ENCODE data around the gene DCST2.

DCST2 gene

DNA sequence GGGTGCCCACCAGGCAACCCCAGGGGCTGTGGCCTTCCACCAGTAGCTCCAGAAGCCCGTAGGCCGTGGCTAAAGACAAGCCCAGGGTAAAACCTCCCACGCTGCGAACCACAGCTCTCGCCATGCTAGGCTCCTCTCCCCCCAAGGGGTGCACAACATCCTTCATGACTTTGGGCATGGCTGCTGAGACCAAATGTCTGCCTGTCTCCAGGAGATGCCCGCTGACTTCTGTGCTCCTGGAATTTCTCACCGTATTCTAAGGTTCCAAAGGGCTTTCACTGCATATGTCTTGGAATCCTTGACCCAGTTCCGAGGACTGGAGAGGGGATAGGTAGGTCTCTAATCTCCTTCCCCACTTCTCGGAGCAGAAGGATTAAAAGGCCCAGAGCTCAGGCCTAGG lies at the start of gene DCST2, which contains the start of gene DCST1:
DCST2 (minus strand) TSS at position 258 of the 400 bp plus-strand sequence; CDS start at position 178, 80 bp downstream.
DCST1 (plus strand) TSS at position 301 of the 400 bp plus-strand sequence. CDS start 213 bp downstream, outside the sequence.
- no peak for DNase-seq (ENCODE audit: low read depth in 3 of 3)

DNA sequence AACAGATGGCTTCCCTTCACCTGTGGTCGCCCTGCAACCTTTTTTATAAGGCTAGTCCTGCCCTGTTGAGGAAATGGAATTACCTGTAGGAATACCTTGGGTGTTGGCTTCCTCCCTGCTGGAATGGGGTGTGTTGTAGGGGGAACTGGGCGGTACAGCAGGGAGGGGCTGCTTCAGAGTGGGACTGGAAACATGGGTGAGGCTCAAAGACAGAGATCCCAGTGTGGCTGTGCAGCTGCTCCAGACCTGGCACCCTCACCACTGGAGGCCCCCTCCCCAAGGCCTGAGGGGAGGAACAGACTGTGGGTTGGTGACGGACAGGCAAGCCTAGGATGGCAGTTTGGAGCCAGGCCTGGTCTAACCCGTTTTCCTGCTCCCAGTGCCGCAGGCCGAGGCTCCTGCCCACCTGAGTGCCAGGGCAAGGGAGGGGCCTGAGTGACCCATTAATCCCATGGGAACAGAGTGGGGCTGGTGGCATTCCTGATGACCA lies 49.5 kb upstream of the DCST2 start:
- DNase-seq (ENCODE audit: low read depth in 3 of 3) = no peak

DNA sequence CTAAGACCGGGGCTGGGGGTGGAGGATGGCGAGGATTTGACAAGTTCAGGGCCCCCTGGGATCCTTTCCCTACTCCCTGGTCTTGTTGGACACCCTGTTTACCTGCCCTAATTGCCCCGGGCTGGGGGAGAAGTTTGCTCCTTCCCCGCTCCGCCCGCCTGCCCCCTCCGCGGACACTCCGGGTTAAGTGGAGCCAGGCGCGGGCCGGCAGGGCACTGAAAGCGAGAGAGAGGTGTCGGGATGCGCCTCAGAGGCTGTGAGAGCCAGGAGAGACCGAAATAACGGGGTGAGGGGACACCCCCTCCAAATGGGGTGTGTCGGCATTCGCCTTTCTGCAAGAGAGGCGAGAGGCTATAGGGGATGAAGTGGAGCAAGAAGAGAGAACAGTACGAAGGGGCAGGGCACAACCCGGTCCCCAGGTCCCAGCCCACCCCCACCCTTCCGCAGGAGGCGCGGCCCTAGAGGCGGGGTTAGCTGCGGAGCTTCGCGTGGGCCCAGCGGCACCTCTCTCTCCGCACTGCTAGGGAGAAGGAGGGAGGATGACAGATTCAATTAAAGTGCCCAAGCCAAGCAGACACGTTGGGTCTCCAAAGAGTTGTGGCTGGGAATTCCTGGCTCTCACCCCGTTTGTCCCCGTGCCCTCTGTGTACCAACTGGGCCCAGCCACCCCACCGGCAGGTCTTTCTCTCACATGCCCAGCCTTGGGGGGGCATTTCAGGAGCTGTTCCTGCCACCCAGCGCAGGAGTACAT lies 48.9 kb upstream of the DCST2 start:
- DNase-seq (ENCODE audit: low read depth in 3 of 3) = no peak

DNA sequence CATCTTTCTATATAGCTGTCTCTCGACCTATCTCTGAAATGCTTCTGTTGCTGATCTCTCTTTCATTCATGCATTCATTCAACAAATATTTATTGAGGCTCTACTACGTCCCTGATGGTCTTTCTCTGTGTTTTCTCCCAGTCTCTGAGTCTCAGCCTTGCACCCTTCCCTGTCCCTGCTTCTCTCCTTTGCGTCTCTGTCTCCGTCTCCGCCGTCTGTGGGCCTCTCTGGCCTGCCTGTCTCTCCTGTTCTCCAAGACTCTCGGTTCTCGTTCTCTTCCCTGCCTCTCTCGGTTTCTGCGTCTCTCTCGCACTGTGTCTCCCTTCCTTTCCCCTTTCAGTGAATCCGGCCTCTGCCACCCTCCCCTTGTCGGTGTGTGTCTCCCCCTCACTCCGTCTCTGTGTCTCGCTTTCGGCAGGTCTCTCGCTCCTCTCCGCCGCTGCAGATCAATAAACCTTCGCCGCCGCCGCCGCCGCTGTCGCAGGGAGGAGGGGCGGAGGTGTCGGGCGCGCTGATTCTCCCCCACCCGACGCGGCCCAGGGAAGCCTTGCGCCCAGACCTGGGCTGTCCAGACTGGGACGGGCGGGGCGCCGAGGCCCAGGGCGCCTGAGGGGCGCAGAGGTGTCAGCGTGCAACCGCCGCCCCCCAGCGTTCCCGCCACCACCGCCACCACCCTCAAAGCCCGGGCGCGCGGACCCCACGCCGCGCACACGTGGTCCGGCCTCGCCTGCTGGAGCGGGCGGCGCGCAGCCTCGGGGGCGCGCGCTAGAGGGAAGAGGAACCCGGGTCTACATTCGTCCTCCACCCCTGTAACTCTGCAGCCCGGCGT lies 48.1 kb upstream of the DCST2 start:
- DNase-seq (ENCODE audit: low read depth in 3 of 3) = no peak

DNA sequence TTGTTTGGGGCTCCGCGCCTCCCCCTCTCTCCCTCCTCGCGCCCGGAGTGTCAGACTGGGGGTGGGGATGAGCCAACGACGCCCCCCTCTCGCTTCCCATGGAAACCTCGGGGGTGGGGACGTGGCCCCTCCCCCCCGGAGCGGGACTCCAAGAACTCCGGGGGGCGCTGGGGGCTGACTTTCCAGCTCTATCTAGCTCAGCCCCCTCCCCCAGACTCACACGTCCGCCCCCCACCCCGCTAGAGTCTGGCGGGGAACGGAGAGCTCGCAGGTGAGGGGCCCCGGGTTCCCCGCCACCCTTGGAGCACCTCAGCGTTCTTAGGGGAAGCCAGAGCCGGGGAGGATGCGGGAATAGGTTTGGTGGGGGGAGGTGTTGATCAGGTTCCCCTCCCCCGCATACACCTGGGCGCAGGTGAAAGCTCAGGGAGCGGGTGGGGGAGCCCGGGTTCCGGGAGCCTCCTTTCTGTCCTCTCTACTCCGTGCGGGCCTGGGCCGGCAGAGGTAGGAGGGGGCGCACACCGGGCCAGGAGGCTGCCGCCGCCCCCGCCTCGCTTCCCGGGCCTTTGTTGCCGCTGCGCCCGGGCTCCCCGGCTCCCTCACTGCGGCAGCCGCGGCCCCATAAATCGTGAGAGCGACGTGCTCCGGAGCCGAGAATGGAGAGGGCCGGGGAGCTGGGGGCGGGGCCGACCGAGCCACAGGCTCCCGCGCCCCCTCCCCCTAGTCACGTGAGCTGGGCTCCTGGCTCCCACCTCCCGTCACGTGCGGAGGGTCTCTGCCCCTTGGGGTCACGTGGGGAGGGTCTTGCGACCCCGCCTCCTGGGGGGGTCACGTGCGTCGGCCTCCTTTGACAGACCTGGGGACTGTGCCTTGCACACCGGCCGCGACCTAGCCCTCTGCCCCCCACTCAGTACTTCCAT lies 47.0 kb upstream of the DCST2 start:
- no peak for DNase-seq (ENCODE audit: low read depth in 3 of 3)

DNA sequence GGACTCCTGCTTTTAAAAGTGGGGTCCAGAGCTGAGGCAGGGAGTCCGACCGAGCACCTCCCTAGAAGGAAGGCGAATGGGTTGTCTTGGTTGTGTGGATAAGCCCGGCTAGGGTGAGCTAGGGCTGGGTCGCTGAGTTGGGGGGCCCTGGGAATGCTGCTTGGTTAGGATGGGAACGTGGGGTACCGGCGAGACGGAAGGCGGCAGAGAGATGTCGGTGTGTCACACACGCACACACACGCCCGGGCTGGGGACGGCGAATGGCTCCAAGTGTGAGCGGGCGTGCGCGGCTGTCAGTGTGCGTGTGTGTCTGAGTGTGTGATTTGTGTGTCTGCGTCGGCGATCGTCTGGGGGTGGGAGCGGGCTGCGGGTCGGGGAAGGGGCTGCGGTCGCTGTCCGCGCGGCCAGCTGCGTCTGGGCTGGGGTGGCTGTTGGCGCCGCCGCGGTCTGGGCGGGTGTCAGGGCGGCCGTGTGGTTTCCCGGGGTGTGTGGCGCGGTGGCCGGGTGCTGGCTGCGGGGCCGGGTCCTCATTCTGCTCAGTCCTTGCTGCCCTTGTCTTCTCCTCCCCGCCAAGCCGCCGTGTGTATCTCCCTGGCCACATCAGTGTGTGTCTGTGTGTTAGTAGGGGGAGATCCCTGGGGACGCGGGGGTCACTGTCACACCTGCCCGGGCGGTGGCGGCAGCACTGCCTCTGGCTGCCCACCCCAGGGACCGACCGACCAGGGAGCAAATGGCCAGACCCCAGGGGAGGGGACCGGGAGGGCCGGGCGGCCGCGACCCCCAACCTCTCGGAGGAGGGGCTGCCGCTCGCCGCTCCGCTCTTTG lies 46.1 kb upstream of the DCST2 start:
- no peak for DNase-seq (ENCODE audit: low read depth in 3 of 3)

DNA sequence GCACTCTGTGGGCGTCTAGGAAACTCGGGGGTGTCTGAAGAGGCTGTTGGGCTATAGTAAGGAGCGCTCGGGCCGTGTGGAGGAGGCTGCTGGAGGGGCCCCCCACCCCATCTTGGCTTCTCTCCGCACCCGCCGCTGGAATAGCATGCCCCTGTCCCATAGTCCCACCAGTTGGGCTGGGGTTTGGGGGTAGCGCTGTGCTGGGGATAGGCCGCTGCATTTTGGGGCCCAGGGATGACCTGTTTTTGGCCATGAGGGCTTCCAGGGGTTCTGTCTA lies 45.6 kb upstream of the DCST2 start:
- no peak for DNase-seq (ENCODE audit: low read depth in 3 of 3)

DNA sequence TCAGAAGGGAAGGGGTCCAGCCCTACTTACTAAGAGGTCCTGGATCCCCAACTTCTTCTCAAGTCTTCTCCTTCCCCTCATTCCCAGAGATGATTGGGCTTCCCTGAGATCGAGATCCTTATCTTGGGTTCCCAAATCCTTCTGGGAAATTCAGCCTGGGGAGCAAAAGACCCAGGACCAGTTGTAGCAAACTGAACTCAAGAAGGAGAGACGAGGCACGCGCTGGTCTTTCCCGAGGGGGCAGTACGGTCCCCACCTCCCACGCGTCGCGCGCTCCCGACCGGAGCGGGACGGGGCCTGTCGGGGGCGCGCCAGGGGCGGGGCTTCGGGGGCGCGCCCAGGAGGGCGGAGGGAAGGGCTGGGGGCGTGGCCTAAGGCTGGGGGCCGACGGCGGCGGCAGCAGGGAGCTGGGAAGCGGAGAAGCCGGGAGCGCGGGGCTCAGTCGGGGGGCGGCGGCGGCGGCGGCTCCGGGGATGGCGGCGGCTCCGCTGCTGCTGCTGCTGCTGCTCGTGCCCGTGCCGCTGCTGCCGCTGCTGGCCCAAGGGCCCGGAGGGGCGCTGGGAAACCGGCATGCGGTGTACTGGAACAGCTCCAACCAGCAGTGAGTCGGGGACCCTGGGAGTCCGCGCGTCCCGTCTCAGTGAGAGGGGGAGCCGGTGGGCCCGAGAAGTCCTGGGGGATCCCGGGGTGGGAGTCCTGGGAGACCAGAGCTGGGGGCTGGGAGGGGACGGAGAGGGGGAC lies 45.1 kb upstream of the DCST2 start, which contains the start of gene EFNA3:
EFNA3 (plus strand) TSS at position 369 of the 741 bp plus-strand sequence; CDS start at position 474, 105 bp downstream.
- DNase-seq (ENCODE audit: low read depth in 3 of 3) = peak in 2 of 3 experiments; percentile 48 to 68

DNA sequence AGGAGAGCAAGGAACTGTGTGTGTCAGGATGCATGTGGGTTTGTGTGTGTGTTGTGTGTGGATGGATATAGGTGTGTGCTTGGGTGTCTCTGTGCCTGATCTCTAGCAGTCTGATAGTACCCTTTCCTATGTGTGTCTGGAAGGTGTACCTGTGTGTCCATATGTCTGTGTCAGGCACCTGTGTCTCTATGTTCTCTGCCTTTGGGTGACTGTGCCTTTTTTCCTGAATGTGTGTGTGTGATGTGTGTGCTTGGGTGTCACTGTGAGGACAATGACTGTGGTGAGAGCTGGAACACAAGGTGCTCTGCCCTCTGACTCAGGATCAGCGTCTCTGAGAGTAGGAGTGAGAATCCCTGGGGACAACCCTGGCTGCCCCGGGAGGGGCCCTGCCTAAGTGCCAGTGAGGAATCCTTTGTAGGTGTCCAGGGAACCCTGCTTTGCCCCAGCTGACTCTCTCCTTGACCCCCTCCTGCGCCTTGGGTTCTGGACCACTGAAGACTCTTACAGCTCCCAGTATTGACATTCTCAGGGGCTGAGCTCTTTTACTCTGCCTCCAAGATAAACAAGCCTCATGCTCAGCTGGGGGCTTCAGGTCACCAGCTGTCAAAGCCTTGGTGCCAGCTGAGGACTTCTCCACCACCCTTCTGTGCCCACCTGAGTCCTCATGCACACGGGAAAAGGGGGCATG lies 44.3 kb upstream of the DCST2 start:
- no peak for DNase-seq (ENCODE audit: low read depth in 3 of 3)

DNA sequence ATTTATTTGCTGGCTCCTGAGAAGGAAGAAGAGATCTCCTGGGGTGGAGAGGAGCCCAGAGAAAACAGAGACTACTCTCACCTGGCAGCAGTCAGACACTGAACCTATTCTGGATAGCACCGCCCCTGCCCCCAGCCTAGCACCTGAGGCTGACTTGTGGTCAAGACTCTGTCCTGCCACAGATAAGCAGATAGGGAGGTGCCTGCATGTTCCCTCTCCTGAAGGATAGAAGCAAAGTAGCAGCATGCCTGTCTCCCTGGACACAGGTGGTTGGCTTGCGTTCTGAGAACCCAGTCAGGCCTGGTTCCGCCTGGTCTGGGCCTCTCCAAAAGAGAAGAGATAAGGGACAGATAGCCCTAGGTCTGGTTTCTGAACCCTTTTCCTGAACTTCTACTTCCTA lies 43.8 kb upstream of the DCST2 start:
- DNase-seq (ENCODE audit: low read depth in 3 of 3) = no peak

DNA sequence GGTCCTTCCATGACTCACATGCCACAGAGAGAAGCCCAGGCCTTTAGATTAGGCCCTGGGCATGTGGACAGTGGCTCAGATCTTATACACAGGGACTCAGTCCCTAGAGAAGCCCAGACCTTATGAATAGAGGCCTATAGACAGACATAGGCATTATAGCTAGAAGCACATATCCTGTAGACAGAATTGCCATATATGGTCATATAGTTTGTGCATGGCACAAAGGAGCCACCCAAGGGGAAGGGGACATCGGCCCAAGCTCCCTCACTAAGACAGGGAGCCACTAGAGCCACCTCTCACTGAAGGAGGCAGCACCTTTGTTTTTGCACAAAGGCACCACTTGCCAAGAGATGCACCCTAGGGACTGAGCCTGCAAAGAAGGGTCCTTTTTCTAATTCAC lies 42.8 kb upstream of the DCST2 start:
- DNase-seq (ENCODE audit: low read depth in 3 of 3) = no peak

DNA sequence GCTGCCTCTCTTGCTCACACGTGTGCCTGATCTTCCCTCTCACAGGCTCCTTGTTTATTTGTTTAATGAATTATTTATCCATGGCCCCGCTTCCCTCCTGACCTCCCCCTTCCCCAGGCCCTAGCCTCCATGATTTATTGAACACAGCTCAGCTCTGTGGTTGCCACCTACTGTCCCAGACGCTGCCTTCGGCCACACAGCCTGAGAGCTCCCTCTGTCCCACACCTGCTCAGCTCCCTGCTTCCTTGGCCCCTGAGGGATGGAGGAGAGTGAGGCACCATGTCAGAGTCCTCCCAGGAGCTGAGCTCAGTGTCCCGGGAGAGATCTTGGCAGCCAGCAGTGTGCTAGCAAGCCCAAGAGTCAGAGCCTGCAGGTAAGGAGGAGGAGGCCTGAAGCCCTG lies 42.0 kb upstream of the DCST2 start:
- DNase-seq (ENCODE audit: low read depth in 3 of 3) = no peak

DNA sequence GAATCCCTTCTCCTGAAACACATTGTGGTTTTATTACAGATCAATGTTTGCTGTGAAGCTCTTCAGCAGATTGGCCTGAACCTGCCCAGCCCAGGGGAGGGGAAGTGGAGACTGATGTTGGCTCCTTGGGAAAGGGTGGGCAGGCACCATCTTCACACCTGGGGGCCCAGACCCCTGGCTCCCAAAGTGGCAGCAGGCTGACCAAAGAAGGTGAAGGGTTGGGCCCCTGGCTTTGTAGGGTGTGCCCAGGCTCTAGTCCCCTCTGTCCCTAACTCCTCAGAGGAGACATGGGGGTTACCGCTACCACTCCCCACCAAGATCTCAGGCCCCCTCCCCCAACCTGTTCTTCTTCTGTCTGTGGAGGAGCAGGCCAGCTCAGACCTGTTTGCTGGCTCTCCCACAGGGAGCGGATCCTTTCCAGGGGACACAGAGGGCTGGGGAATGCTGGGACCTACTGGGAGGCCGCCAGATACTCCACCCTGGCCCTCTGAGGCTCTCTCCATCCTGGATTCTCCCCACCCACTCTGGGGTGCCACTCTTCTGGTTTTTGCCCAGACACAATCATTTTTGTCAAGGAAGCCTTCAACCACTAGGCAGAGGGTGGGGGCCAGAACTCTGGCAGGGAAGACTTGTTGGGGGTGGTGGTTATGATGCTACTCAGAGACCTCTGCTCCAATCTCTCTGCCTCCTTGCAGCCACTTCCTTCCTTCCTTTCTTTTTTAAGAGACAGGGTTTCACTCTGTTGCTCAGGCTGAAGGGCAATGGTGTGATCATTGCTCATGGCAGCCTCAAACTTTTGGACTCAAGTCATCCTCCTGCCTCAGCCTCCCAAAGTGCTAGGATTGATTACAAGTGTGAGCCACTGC lies 40.0 kb upstream of the DCST2 start:
- DNase-seq (ENCODE audit: low read depth in 3 of 3) = no peak

DNA sequence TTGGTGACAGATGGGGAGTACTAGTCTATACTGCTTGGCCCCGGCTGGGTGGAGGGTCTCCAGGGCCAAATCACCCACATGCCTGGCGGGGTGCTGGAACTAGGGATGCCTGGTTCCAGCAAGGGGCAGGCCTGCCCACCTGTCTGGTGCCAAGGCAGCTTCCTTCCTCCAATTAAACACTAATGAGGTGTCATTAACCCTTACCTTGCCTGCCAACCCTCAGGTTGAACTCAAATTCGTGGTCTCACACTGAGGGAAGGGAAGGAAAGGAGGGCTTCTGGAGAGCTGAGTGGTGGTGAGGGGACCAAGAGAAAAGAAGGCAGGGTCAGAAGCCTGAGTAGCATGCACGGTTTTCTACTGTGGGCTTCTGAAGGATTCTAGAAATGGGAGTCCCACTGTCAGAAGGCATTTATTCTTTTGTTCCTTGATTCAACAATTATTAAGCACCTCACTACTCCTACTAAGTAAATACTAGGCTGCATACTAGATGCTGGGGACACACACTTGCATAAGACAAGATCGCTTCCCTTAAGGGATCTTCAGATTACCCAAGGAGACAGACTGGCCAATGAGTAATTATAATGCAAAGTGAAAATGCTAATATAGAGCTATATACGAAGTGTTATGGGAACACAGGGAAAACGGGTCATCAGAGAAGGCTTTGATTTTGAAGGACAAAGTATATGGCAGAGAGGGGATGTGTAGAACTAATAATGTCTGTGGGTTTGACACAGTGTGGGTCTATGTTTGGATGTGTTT lies 39.1 kb upstream of the DCST2 start:
- no peak for DNase-seq (ENCODE audit: low read depth in 3 of 3)

DNA sequence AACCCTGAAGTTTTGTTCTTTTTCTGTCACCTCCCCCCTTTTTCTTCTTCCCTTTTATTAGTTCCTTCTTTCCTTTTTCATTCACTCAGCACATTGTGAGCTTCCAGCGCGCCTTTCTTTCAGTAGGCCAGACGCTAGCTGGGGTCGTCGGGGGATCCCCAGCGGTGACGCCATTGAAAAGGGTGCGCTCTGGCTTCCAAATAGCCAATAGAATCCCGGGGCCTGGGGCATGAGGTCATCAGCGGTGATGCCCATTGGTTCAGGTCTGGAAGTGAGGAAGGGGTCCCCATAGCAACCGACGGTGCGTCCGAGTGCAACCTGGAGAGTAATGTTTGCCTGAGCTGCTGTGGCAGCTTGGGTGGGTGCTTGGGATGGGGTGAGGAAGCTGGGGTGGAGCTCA lies 38.1 kb upstream of the DCST2 start:
- DNase-seq (ENCODE audit: low read depth in 3 of 3) = no peak

DNA sequence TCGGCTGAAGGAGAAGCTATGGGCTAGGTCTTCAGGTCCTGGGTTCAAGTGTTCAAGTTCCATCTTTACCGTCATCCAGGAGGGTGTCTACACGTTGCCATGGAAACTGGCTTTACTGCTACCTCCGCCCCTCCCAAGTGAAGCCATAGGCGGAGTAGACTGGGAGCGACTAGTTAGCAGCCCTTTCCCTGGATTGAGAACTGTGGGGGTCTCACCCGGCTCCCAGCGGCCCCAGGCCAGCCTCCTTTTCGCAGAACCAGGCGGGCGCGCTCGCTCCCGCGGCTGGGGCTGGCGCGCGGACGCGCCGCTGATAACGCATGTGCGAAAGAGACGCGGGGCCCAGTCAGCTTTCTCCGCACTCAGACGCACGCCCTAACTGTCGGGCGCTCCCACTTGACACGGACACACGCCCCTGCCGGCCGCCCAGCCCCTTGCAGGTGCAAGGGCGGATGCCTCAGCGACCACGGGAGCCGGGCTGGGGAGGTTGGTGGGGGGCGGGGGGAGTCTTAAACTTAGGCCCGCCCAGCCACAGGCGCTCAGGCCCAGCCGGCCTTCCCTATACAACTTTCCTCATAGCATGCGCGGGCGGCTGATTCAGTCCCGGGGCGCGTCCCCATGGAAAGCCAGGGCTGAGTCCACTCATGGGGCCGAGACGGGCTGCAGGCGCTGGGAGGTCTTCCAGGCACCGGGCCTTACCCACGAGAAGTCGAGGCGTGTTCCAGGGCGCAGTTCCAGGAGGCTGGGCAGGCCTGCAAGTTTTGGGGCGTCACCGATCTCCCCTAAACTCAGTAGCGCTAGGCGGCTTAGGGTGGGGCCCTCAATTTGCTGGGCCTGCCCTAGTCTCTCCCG lies 37.4 kb upstream of the DCST2 start:
- DNase-seq (ENCODE audit: low read depth in 3 of 3) = peak; percentile 54 to 76 (median 59)

DNA sequence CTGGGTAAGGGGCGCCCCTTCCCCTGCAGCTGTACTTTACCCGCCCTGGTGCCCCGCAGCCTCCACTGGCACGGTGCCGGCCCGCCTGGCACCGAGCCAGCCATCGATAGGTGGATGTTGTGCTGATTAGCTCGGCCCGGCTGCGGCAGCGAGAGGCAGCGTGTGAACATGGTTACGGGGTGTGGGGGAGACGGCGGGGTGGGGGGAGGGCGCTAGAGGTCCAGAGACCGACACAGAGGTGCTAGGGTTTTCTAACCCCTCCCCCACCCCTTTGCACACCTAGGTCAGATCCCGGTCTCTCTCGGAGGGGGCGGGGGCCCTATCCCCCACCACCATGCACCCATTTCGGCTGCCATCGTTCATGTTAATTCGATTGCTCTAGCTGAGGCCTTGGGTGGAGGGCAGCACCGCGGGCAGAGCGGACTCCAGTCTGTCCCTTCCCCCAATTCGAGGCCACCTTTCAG lies 36.6 kb upstream of the DCST2 start:
- DNase-seq (ENCODE audit: low read depth in 3 of 3) = no peak

Data from stimulated activated CD4-positive, alpha-beta T cell treated with anti-CD3 and anti-CD28 coated beads, TNF-alpha, amount 100 ng/mL, for 24 hours (primary cell).